Motor neuron (in vitro differentiated cells): ENCODE measurements around the gene NCBP1. TPM values are rescaled to one million over a fixed set of nuclear protein-coding genes. Genes with fewer than 3 reads are reported as not detected.

Source experiments
- ATAC-seq, 8 experiments: fragments of 200-7000 bp; cut with Tn5 transposase; replicated peaks in 6 of 8; 2 replicates each; pipeline ENCODE4 v1.8.0; 2021; ENCODE audit warnings: mild to moderate bottlenecking in 8 of 8, moderate library complexity in 8 of 8
- H3K27ac ChIP-seq, 2 donors: fragments of 250-450 bp; sonication (Bioruptor Pico); 2 replicates each; pipeline ENCODE4 v1.9.0; 2021; ENCODE audit warnings: antibody characterized with exemption in 2 of 2, mild to moderate bottlenecking in 2 of 2, moderate library complexity in 1 of 2
- H3K4me1 ChIP-seq, 2 donors: fragments of 250-450 bp; sonication (Bioruptor Pico); replicated peaks in 1 of 2; 2 replicates each; pipeline ENCODE4 v1.6.1; 2021; ENCODE audit warnings: antibody characterized with exemption in 2 of 2, mild to moderate bottlenecking in 2 of 2, moderate library complexity in 1 of 2
- H3K4me3 ChIP-seq, 5 donors: fragments of 250-450 bp; sonication (Bioruptor Pico); 2 replicates each; pipeline ENCODE4 v1.9.0; 2021; ENCODE audit warnings: antibody characterized with exemption in 5 of 5, mild to moderate bottlenecking in 5 of 5, moderate library complexity in 4 of 5
- WGBS, 10 experiments: fragments of 450-650 bp; shearing (Covaris generic); methylation state at CpG; one replicate each; pipeline ENCODE4 v1.0.0; 2022; 5-methylcytosine and 5-hydroxymethylcytosine counted together
- in situ Hi-C, 9 experiments: fragments of 400-800 bp; cut with MboI; loops; one replicate each; pipeline ENCODE4 v1.15.0; 2021; ENCODE audit warnings: low sequenced_read_pairs in 9 of 9, low pct_unique_long_range_greater_than_20kb in 2 of 9; ENCODE audit not compliant: unreplicated experiment in 9 of 9
- total RNA-seq, 8 experiments: library from RNA; unstranded; fragments of 300-600 nt; gene quantifications; 2 replicates each; pipeline versions ENCODE4 v1.2.3 to v1.2.4, GENCODE V29; 2022

NCBP1 gene
- total RNA-seq, 8 experiments from 2014 or later, result 24.4 to 52.3 (median 37.2) TPM

- Histone ChIP-seq H3K4me1 (peaks cover 25 to 29% of the 10 kb centered on the region in 2 donors), H3K27ac (no peak overlapping the region), H3K4me3 (no peak overlapping the region)
- no peak for ATAC-seq
- in situ Hi-C loops, result no loop called here
Observed at GRCh38 chr9:97630591-97630990, 3.0 kb upstream of the NCBP1 start.

GRCh38 chr9:97632248-97632984 is 1.2 kb upstream of the NCBP1 start:
- peaks cover 28 to 38% of the 10 kb centered on the region in 2 donors for H3K4me1 ChIP-seq
- 0 to 1% (median 0%) methylated on average over 1 to 26 of the region's 27 CpGs; no CpG with 5 or more reads in 1 of the 10 experiments for WGBS, 10 experiments
- H3K27ac ChIP-seq, result peak overlapping the region; percentile 93
- in situ Hi-C loops, result no loop called here
- ATAC-seq, result peak; percentile 4 to 18 (median 8)
- H3K4me3 ChIP-seq, result peak overlapping the region; percentile 73 to 93 (median 85)

- Histone ChIP-seq H3K4me3 (peak overlapping the region; percentile 73 to 93 (median 85)), H3K27ac (peak overlapping the region; percentile 93), H3K4me1 (peaks cover 28 to 43% of the 10 kb centered on the region in 2 donors)
- in situ Hi-C loops, result no loop called here
- 0 to 7% (median 0%) methylated on average over 1 to 32 of the region's 43 CpGs; no CpG with 5 or more reads in 2 of the 10 experiments for WGBS, 10 experiments
- peak in 5 of 8 experiments; percentile 3 to 6 (median 6) for ATAC-seq
Observed at GRCh38 chr9:97633859-97634490, 354 bp downstream of the NCBP1 start.

- H3K27ac ChIP-seq, result no peak overlapping the region
- H3K4me1 ChIP-seq, result peaks cover 26 to 40% of the 10 kb centered on the region in 2 donors
- 33 to 70% (median 67%) methylated on average over 1 to 7 of the region's 7 CpGs; no CpG with 5 or more reads in 2 of the 10 experiments for WGBS, 10 experiments
- H3K4me3 ChIP-seq, result peak overlapping the region; percentile 73 to 93 (median 85)
- in situ Hi-C loops, result no loop called here
- ATAC-seq, result no peak
Observed at GRCh38 chr9:97635026-97635425, 1.4 kb downstream of the NCBP1 start.

GRCh38 chr9:97636903-97637302 is 3.3 kb downstream of the NCBP1 start:
- 69 to 100% (median 89%) methylated on average over 1 to 3 of the region's 3 CpGs; no CpG with 5 or more reads in 2 of the 10 experiments for WGBS, 10 experiments
- ATAC-seq, result no peak
- Histone ChIP-seq H3K27ac (no peak overlapping the region), H3K4me3 (no peak overlapping the region), H3K4me1 (peaks cover 24 to 33% of the 10 kb centered on the region in 2 donors)
- in situ Hi-C loops, result no loop called here

- Histone ChIP-seq H3K27ac (no peak overlapping the region), H3K4me1 (peaks cover 28 to 33% of the 10 kb centered on the region in 2 donors), H3K4me3 (no peak overlapping the region)
- peak in 2 of 8 experiments; percentile 21 to 49 for ATAC-seq
- 50 to 100% (median 82%) methylated on average over 1 to 3 of the region's 3 CpGs; no CpG with 5 or more reads in 4 of the 10 experiments for WGBS, 10 experiments
- in situ Hi-C loops, result no loop called here
Observed at GRCh38 chr9:97638666-97639065, 5.0 kb downstream of the NCBP1 start.

GRCh38 chr9:97640325-97640724 is 6.7 kb downstream of the NCBP1 start:
- in situ Hi-C loops, result no loop called here
- WGBS, 10 experiments, result 63 to 100% (median 87%) methylated on average over 1 to 2 of the region's 2 CpGs; no CpG with 5 or more reads in 2 of the 10 experiments
- Histone ChIP-seq H3K4me1 (peaks cover 24 to 26% of the 10 kb centered on the region in 2 donors), H3K27ac (no peak overlapping the region), H3K4me3 (no peak overlapping the region)
- peak; percentile 39 to 84 (median 70) for ATAC-seq

- peaks cover 0 to 4% of the 10 kb centered on the region in 2 donors for H3K4me1 ChIP-seq
- H3K4me3 ChIP-seq, result no peak overlapping the region
- ATAC-seq, result no peak
- in situ Hi-C loops, result no loop called here
- no peak overlapping the region for H3K27ac ChIP-seq
Observed at GRCh38 chr9:97645720-97646119, 12.1 kb downstream of the NCBP1 start.

GRCh38 chr9:97647996-97648395 is 14.4 kb downstream of the NCBP1 start:
- ATAC-seq, result no peak
- WGBS, 10 experiments, result 88 to 100% (median 96%) methylated on average over 2 to 5 of the region's 5 CpGs; no CpG with 5 or more reads in 2 of the 10 experiments
- Histone ChIP-seq H3K4me3 (no peak overlapping the region), H3K27ac (no peak overlapping the region), H3K4me1 (no peaks in the 10 kb centered on the region)
- in situ Hi-C loops, result no loop called here

GRCh38 chr9:97651646-97652045 is 18.0 kb downstream of the NCBP1 start:
- H3K27ac ChIP-seq, result no peak overlapping the region
- H3K4me1 ChIP-seq, result no peaks in the 10 kb centered on the region
- 83 to 100% (median 98%) methylated on average over 1 to 3 of the region's 3 CpGs; no CpG with 5 or more reads in 2 of the 10 experiments for WGBS, 10 experiments
- in situ Hi-C loops, result no loop called here
- ATAC-seq, result no peak
- no peak overlapping the region for H3K4me3 ChIP-seq

- Histone ChIP-seq H3K4me3 (no peak overlapping the region), H3K27ac (no peak overlapping the region), H3K4me1 (no peaks in the 10 kb centered on the region)
- 0 to 100% (median 86%) methylated on average over 1 of the region's 1 CpG; no CpG with 5 or more reads in 3 of the 10 experiments for WGBS, 10 experiments
- no peak for ATAC-seq
- in situ Hi-C loops, result no loop called here
Observed at GRCh38 chr9:97658707-97659106, 25.1 kb downstream of the NCBP1 start.

- WGBS, 10 experiments, result 80 to 100% (median 94%) methylated on average over 1 to 3 of the region's 3 CpGs
- Histone ChIP-seq H3K4me3 (no peak overlapping the region), H3K4me1 (no peaks in the 10 kb centered on the region), H3K27ac (no peak overlapping the region)
- in situ Hi-C loops, result no loop called here
- no peak for ATAC-seq
Observed at GRCh38 chr9:97659771-97660170, 26.1 kb downstream of the NCBP1 start.

GRCh38 chr9:97660340-97660739 is 26.7 kb downstream of the NCBP1 start:
- no peak overlapping the region for H3K27ac ChIP-seq
- 77 to 100% (median 87%) methylated on average over 3 to 5 of the region's 5 CpGs; no CpG with 5 or more reads in 2 of the 10 experiments for WGBS, 10 experiments
- in situ Hi-C loops, result no loop called here

More at GRCh38 chr9:97660340-97660739, 26.7 kb downstream of the NCBP1 start:
- no peak for ATAC-seq
- Histone ChIP-seq H3K4me3 (no peak overlapping the region), H3K4me1 (no peaks in the 10 kb centered on the region)
